Measurements from ENCODE around the gene EHBP1.
"Not testable (repeated sequence)": the region's sequence is repeated elsewhere in the genome, so short reads cannot be mapped to it uniquely, and the experiment has no call there.

EHBP1 gene

GRCh38 chr2:62992561-62992960, 287.0 kb downstream of the EHBP1 start:
- Mint-ChIP-seq H3K4me1 (no peaks in the 10 kb centered on the region), H3K27me3 (no peaks in the 10 kb centered on the region), H3K27ac (no peak overlapping the region), H3K9me3 (no peaks in the 10 kb centered on the region), H3K4me3 (no peak overlapping the region)
- DNase-seq (no peak), ATAC-seq (no peak)

GRCh38 chr2:62994206-62994605, 288.7 kb downstream of the EHBP1 start:
- H3K27ac Mint-ChIP-seq, result no peak overlapping the region
- no peaks in the 10 kb centered on the region for H3K9me3 Mint-ChIP-seq
- H3K4me3 Mint-ChIP-seq, result no peak overlapping the region
- H3K27me3 Mint-ChIP-seq, result no peaks in the 10 kb centered on the region
- ATAC-seq, result no peak
- DNase-seq, result no peak
- no peaks in the 10 kb centered on the region for H3K4me1 Mint-ChIP-seq

- ATAC-seq (no peak), DNase-seq (no peak)
- Mint-ChIP-seq H3K27me3 (no peaks in the 10 kb centered on the region), H3K27ac (no peak overlapping the region), H3K9me3 (no peaks in the 10 kb centered on the region), H3K4me3 (no peak overlapping the region), H3K4me1 (no peaks in the 10 kb centered on the region)
These were observed 291.1 kb downstream of the EHBP1 start for GRCh38 chr2:62996534-62997186.

GRCh38 chr2:62998949-62999348, 293.4 kb downstream of the EHBP1 start:
- Mint-ChIP-seq H3K27ac (no peak overlapping the region), H3K27me3 (no peaks in the 10 kb centered on the region), H3K4me1 (no peaks in the 10 kb centered on the region), H3K4me3 (no peak overlapping the region), H3K9me3 (no peaks in the 10 kb centered on the region)
- ATAC-seq, result no peak
- no peak for DNase-seq

GRCh38 chr2:62999905-63000304, 294.4 kb downstream of the EHBP1 start:
- Mint-ChIP-seq H3K27ac (no peak overlapping the region), H3K27me3 (no peaks in the 10 kb centered on the region), H3K4me1 (no peaks in the 10 kb centered on the region), H3K4me3 (no peak overlapping the region), H3K9me3 (no peaks in the 10 kb centered on the region)
- ATAC-seq, result no peak
- no peak for DNase-seq

GRCh38 chr2:63000801-63001200, 295.3 kb downstream of the EHBP1 start:
- H3K27ac Mint-ChIP-seq, result no peak overlapping the region
- H3K27me3 Mint-ChIP-seq, result no peaks in the 10 kb centered on the region
- no peak overlapping the region for H3K4me3 Mint-ChIP-seq
- no peak for DNase-seq
- H3K9me3 Mint-ChIP-seq, result no peaks in the 10 kb centered on the region
- no peaks in the 10 kb centered on the region for H3K4me1 Mint-ChIP-seq
- ATAC-seq, result no peak

- Mint-ChIP-seq H3K9me3 (no peaks in the 10 kb centered on the region), H3K4me3 (no peak overlapping the region), H3K4me1 (no peaks in the 10 kb centered on the region), H3K27ac (no peak overlapping the region), H3K27me3 (no peaks in the 10 kb centered on the region)
- DNase-seq, result no peak
- no peak for ATAC-seq
These were observed 296.1 kb downstream of the EHBP1 start for GRCh38 chr2:63001576-63001975.

- no peaks in the 10 kb centered on the region for H3K4me1 Mint-ChIP-seq
- H3K9me3 Mint-ChIP-seq, result no peaks in the 10 kb centered on the region
- no peak overlapping the region for H3K4me3 Mint-ChIP-seq
- no peak for DNase-seq
- no peaks in the 10 kb centered on the region for H3K27me3 Mint-ChIP-seq
- H3K27ac Mint-ChIP-seq, result no peak overlapping the region
- ATAC-seq, result no peak
These were observed 297.8 kb downstream of the EHBP1 start for GRCh38 chr2:63003351-63003750.

- DNase-seq (no peak), ATAC-seq (no peak)
- H3K4me3 Mint-ChIP-seq, result no peak overlapping the region
- H3K9me3 Mint-ChIP-seq, result no peaks in the 10 kb centered on the region
- no peaks in the 10 kb centered on the region for H3K4me1 Mint-ChIP-seq
- no peak overlapping the region for H3K27ac Mint-ChIP-seq
- no peaks in the 10 kb centered on the region for H3K27me3 Mint-ChIP-seq
These were observed 302.4 kb downstream of the EHBP1 start for GRCh38 chr2:63007813-63008458.

GRCh38 chr2:63008838-63009237, 303.3 kb downstream of the EHBP1 start:
- Mint-ChIP-seq H3K4me3 (no peak overlapping the region), H3K27ac (no peak overlapping the region), H3K4me1 (no peaks in the 10 kb centered on the region), H3K27me3 (no peaks in the 10 kb centered on the region), H3K9me3 (no peaks in the 10 kb centered on the region)
- ATAC-seq (no peak), DNase-seq (no peak)

- Mint-ChIP-seq H3K9me3 (no peaks in the 10 kb centered on the region), H3K27me3 (no peaks in the 10 kb centered on the region)
- no peak for DNase-seq
These were observed 304.0 kb downstream of the EHBP1 start for GRCh38 chr2:63009490-63009889.

GRCh38 chr2:63012541-63012940, 307.0 kb downstream of the EHBP1 start:
- DNase-seq (no peak), ATAC-seq (no peak)
- no peaks in the 10 kb centered on the region for H3K9me3 Mint-ChIP-seq
- no peak overlapping the region for H3K4me3 Mint-ChIP-seq
- H3K27me3 Mint-ChIP-seq, result no peaks in the 10 kb centered on the region
- H3K4me1 Mint-ChIP-seq, result no peaks in the 10 kb centered on the region
- no peak overlapping the region for H3K27ac Mint-ChIP-seq

More at GRCh38 chr2:63009490-63009889, 304.0 kb downstream of the EHBP1 start:
- Mint-ChIP-seq H3K4me3 (no peak overlapping the region), H3K4me1 (no peaks in the 10 kb centered on the region), H3K27ac (no peak overlapping the region)
- no peak for ATAC-seq

- H3K27me3 Mint-ChIP-seq, result no peaks in the 10 kb centered on the region
- H3K4me1 Mint-ChIP-seq, result no peaks in the 10 kb centered on the region
- no peaks in the 10 kb centered on the region for H3K9me3 Mint-ChIP-seq
- ATAC-seq (no peak), DNase-seq (no peak)
- no peak overlapping the region for H3K4me3 Mint-ChIP-seq
- no peak overlapping the region for H3K27ac Mint-ChIP-seq
These were observed 307.9 kb downstream of the EHBP1 start for GRCh38 chr2:63013438-63013837.

GRCh38 chr2:63015389-63015788, 309.9 kb downstream of the EHBP1 start:
- Mint-ChIP-seq H3K9me3 (no peaks in the 10 kb centered on the region), H3K27ac (no peak overlapping the region), H3K4me1 (no peaks in the 10 kb centered on the region), H3K4me3 (no peak overlapping the region), H3K27me3 (no peaks in the 10 kb centered on the region)
- ATAC-seq (no peak), DNase-seq (no peak)

GRCh38 chr2:63018439-63018838, 312.9 kb downstream of the EHBP1 start:
- ATAC-seq (no peak), DNase-seq (no peak)
- H3K9me3 Mint-ChIP-seq, result no peaks in the 10 kb centered on the region
- H3K4me3 Mint-ChIP-seq, result no peak overlapping the region
- H3K4me1 Mint-ChIP-seq, result no peaks in the 10 kb centered on the region
- no peak overlapping the region for H3K27ac Mint-ChIP-seq
- H3K27me3 Mint-ChIP-seq, result no peaks in the 10 kb centered on the region

GRCh38 chr2:63019686-63020085, 314.2 kb downstream of the EHBP1 start:
- H3K4me1 Mint-ChIP-seq, DNase-seq, ATAC-seq, H3K27ac Mint-ChIP-seq, H3K4me3 Mint-ChIP-seq, H3K27me3 Mint-ChIP-seq, H3K9me3 Mint-ChIP-seq: not testable (repeated sequence)

GRCh38 chr2:63023444-63023843, 317.9 kb downstream of the EHBP1 start:
- Mint-ChIP-seq H3K9me3 (no peaks in the 10 kb centered on the region), H3K27ac (no peak overlapping the region), H3K27me3 (no peaks in the 10 kb centered on the region), H3K4me1 (no peaks in the 10 kb centered on the region), H3K4me3 (no peak overlapping the region)
- DNase-seq (no peak), ATAC-seq (no peak)

All from stimulated activated naive CD8-positive, alpha-beta T cell treated with anti-CD3 and anti-CD28 coated beads, Interleukin-15, amount 100 ng/mL, for 72 hours (primary cell).